HG02973 (cell line): ENCODE measurements around the gene GPR27.

ENCODE experiments used
- ATAC-seq: cut with Tn5 transposase; IDR thresholded peaks from one replicate; pipeline ENCODE4 v1.9.1; 2021; ENCODE audit warnings: moderate library complexity; ENCODE audit not compliant: unreplicated experiment

GPR27 gene, protein sequence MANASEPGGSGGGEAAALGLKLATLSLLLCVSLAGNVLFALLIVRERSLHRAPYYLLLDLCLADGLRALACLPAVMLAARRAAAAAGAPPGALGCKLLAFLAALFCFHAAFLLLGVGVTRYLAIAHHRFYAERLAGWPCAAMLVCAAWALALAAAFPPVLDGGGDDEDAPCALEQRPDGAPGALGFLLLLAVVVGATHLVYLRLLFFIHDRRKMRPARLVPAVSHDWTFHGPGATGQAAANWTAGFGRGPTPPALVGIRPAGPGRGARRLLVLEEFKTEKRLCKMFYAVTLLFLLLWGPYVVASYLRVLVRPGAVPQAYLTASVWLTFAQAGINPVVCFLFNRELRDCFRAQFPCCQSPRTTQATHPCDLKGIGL

GRCh38 chr3:71753701-71754609 is at the start of gene GPR27:
Gene GPR27, plus strand, starts transcription at chr3:71753855. Its CDS starts 195 bp downstream, at chr3:71754050.
- ATAC-seq: no peak

DNA sequence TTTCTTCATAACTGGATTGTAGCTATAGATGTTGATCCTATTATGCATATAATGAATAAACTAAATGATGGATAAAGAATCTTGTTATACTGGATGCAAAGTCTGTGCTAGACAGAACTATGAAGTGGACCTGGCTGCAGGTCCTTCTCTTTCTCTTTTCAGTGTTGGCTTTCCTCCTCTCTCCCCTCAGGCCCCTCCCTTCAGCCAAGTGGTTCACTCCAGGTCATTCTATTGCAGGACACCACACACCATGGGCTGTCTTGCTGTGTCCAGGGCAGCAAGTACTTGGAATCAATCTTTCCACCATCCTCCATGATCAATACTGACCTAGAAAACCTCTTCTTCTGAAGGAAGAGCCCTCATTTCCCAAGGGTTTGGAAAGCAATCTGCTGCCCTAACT is 48.7 kb upstream of the GPR27 start:
- no peak for ATAC-seq

- no peak for ATAC-seq
Observed at GRCh38 chr3:71705681-71706080, 48.0 kb upstream of the GPR27 start.

- no peak for ATAC-seq
Observed at GRCh38 chr3:71707595-71707994, 46.1 kb upstream of the GPR27 start.

GRCh38 chr3:71708476-71709105 is 45.1 kb upstream of the GPR27 start:
- ATAC-seq: no peak

DNA sequence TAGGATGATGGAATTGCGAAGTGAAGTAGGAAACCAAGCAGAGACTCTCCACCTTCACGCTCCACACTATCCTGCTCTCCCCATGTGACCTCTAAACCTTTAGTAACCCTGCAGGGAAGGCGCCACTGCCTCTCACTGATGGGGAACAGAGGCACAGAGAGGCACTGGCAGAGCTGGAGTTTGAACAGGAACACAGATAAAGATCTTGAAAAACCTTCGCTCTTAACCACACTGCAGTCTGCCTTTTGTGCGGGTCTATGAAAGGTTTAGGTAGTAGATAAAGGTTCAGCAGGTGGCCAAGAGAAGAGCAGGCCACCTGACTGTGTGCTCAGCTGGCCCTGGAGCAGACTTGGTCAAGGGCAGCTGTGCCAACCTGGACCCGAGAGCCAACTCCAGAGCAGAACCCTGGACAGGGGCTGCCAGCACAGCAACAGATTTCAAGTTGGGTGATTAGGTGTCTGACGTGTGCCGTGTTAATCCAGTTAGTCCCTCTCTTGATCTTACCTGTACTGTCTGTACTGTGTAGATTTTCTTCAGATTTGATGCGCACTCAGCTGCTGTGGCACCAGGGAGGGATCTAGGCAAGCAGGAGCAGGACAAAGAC is 43.6 kb upstream of the GPR27 start:
- ATAC-seq: no peak

DNA sequence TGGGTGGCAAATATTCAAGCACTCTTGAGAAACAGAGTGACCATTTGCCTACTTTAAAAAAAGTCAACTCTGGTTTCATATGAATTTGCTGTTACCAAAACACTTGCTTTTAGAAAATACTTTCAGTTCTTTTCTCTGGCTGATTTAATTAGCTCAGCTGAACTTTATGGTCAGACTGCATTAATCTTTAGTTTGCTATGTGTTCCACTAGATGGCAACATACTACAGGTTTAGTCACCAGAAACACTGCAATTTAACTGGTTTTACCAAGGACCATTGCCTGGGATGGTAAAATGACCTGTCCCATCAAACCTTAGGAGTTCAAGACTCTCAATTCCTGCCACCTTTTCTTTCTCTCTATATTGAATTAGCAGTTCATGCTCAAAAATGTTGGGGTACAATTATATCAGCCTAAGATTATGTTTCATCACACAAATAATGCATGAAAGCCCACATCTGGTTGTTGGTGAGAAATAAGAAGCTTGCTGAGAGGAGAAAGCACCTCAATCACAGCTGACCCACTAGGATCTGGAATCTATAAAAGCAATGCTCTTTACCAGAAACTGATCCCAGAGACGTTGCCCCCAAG is 42.7 kb upstream of the GPR27 start:
- peak; percentile 75 for ATAC-seq

GRCh38 chr3:71713041-71713440 is 40.6 kb upstream of the GPR27 start:
- no peak for ATAC-seq

GRCh38 chr3:71714595-71714994 is 39.1 kb upstream of the GPR27 start:
- ATAC-seq: no peak

GRCh38 chr3:71718072-71718471 is 35.6 kb upstream of the GPR27 start:
- no peak for ATAC-seq

- no peak for ATAC-seq
Observed at GRCh38 chr3:71721002-71721401, 32.7 kb upstream of the GPR27 start.

DNA sequence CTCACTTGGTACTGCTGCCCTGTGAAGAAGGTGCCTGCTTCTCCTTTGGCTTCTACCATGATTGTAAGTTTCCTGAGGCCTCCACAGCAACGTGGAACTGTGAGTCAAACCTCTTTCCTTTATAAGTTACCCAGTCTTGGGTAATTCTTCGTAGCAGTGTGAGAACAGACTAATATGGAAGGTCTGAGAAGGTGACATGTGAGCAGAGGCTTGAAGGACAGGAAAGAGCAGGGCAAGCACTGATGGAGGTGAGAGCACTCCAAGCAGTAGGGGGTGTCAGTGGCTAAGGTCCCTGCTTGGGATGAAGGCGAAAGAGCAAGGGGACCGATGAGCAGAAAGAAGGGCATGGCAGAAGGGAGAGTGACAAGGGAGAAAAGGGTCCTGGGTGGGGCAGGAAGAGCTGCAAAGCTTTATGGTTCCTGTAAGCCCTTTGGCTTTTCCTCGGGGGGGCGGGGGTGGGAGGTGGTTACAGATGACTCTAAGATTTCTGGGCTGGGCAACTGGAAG is 32.0 kb upstream of the GPR27 start:
- no peak for ATAC-seq

DNA sequence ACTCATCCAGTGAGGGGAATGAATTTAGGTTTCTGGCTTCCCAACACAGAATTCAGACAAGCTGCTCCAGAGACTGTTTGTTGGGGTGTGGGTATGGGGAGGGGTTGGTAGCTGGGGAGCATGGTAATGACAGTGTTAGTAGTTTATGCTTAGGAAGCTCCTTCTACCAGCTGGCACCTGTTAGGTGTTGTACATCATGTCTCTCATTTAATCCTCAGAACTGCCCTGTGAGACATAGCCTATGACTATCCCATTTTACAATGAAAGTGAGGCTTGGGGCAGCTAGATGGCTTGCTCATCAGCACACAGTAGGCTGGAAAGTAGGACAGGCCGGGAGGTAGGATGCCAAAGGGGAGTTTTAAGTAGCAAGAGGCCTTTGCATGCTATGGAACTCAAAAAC is 31.0 kb upstream of the GPR27 start:
- ATAC-seq: no peak

GRCh38 chr3:71723452-71724170 is 30.0 kb upstream of the GPR27 start:
- peak; percentile 49 for ATAC-seq

- no peak for ATAC-seq
Observed at GRCh38 chr3:71724171-71724453, 29.5 kb upstream of the GPR27 start.

- ATAC-seq: peak; percentile 33
Observed at GRCh38 chr3:71724584-71725270, 28.9 kb upstream of the GPR27 start.

GRCh38 chr3:71725271-71725991 is 28.2 kb upstream of the GPR27 start, which contains the start of gene EIF4E3:
Gene EIF4E3, minus strand, starts transcription at chr3:71725402. Its CDS starts 35 bp downstream, at chr3:71725367.
- peak; percentile 40 for ATAC-seq

- no peak for ATAC-seq
Observed at GRCh38 chr3:71726146-71726545, 27.5 kb upstream of the GPR27 start.
